ENCODE measurements around the gene UBE2V1. TPM values are rescaled to one million over a fixed set of nuclear protein-coding genes. Genes with fewer than 3 reads are reported as not detected.

UBE2V1 gene
- total and polyA plus RNA-seq, 7 donors = 45.2 to 165 (median 60.3) TPM

GRCh38 chr20:50123418-50123817 is 10.5 kb upstream of the UBE2V1 start:
- Histone ChIP-seq H3K4me1 (peaks cover 35% of the 10 kb centered on the region), H3K4me3 (no peak overlapping the region), H3K36me3 (ENCODE audit: insufficient read depth in 1 of 2, low read depth in 1 of 2) (peaks cover 0 to 50% of the 10 kb centered on the region in 2 donors), H3K9me3 (no peaks in the 10 kb centered on the region), H3K27me3 (ENCODE audit: insufficient read depth in 3 of 3, low read length in 2 of 3) (no peaks in the 10 kb centered on the region), H3K27ac (no peak overlapping the region)
- TF ChIP-seq CTCF (IDR thresholded peaks at IDR 0.05) = no peak
- DNase-seq (no peak), ATAC-seq (no peak)
- intact Hi-C loops (cut with DNase I) = loop anchor here in 1 of 2 donors (2.0 kb wide), 1 partner anchor 45 kb away; no protein-coding TSS in a partner anchor
- WGBS, 3 donors = 86 to 95% (median 94%) methylated on average over 7 of the region's 7 CpGs

- Histone ChIP-seq H3K36me3 (ENCODE audit: insufficient read depth in 1 of 2, low read depth in 1 of 2) (peaks cover 0 to 44% of the 10 kb centered on the region in 2 donors), H3K4me3 (no peak overlapping the region), H3K27me3 (ENCODE audit: insufficient read depth in 3 of 3, low read length in 2 of 3) (no peaks in the 10 kb centered on the region), H3K9me3 (no peaks in the 10 kb centered on the region), H3K4me1 (peaks cover 28% of the 10 kb centered on the region), H3K27ac (peak overlapping the region; percentile 13)
- WGBS, 3 donors = 78 to 96% (median 94%) methylated on average over 4 of the region's 4 CpGs
- DNase-seq = no peak
- no peak for ATAC-seq
- intact Hi-C loops (cut with DNase I) = loop anchor here in 1 of 2 donors (2.0 kb wide), 1 partner anchor 46 kb away; no protein-coding TSS in a partner anchor
- no peak for TF ChIP-seq CTCF (IDR thresholded peaks at IDR 0.05)
Measured at GRCh38 chr20:50122763-50123162, 9.8 kb upstream of the UBE2V1 start.

- DNase-seq = no peak
- peak in 2 of 4 donors; percentile 12 to 29 for ATAC-seq
- no peak overlapping the region for H3K4me3 ChIP-seq
- no peaks in the 10 kb centered on the region for H3K27me3 ChIP-seq (ENCODE audit: insufficient read depth in 3 of 3, low read length in 2 of 3)
- intact Hi-C loops (cut with DNase I) = loop anchor here (1.0 to 2.0 kb wide), 2 partner anchors 47 kb away; no protein-coding TSS in a partner anchor
- peaks cover 0 to 35% of the 10 kb centered on the region in 2 donors for H3K36me3 ChIP-seq (ENCODE audit: insufficient read depth in 1 of 2, low read depth in 1 of 2)
- H3K27ac ChIP-seq = peak overlapping the region; percentile 77
- peaks cover 20% of the 10 kb centered on the region for H3K4me1 ChIP-seq
- H3K9me3 ChIP-seq = no peaks in the 10 kb centered on the region
- no peak for TF ChIP-seq CTCF (IDR thresholded peaks at IDR 0.05)
- 60 to 67% (median 60%) methylated on average over 4 of the region's 4 CpGs for WGBS, 3 donors
Measured at GRCh38 chr20:50121858-50122271, 8.9 kb upstream of the UBE2V1 start.

DNA sequence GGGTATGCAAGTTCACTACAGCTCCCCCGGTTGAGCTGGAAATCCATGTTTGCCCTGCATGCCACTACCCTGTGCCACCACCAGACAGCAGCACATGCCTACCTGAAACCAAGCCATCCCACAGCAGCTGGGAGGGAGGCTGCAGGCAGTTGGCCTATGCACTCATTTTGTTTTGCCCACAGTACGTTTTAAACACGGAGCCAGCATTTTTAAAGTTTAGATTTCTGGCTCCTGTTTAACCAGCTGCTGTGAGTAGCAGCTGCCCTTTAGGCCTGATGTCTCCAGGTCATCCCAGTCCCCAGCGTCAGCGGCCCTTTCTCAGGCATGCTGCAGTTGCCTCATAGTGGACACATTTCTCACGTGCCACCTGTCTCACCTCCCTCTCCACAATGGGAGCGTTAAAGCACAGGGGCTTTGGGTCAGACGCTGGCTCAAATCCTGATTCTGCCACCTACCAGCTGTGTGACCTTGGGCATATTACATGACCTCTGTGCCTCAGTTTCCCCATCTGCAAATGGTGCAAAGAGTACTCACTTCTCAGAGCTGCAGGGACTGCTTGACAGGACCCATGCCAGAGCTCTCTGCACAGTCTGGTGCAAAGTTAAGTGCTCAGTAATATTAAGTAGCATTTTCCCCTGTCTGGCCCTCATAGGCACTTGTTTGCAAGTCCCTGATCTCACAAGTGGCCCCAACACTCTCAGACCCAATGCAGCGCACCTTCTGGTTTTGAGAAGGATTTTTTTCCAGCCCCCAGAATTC is 8.2 kb upstream of the UBE2V1 start:
- ATAC-seq = peak; percentile 83 to 90 (median 88)
- WGBS, 3 donors = 19 to 29% (median 22%) methylated on average over 9 of the region's 9 CpGs
- intact Hi-C loops (cut with DNase I) = loop anchor here in 1 of 2 donors (1.0 kb wide), 1 partner anchor 48 kb away; no protein-coding TSS in a partner anchor
- peak; percentile 65 to 85 for DNase-seq
- peaks cover 0 to 32% of the 10 kb centered on the region in 2 donors for H3K36me3 ChIP-seq (ENCODE audit: insufficient read depth in 1 of 2, low read depth in 1 of 2)
- no peaks in the 10 kb centered on the region for H3K27me3 ChIP-seq (ENCODE audit: insufficient read depth in 3 of 3, low read length in 2 of 3)
- peak; percentile 91 for TF ChIP-seq CTCF (IDR thresholded peaks at IDR 0.05)
- no peaks in the 10 kb centered on the region for H3K9me3 ChIP-seq
- peaks cover 16% of the 10 kb centered on the region for H3K4me1 ChIP-seq
- H3K27ac ChIP-seq = peak overlapping the region; percentile 77
- no peak overlapping the region for H3K4me3 ChIP-seq
